H9 (cell line): ENCODE data around the gene ANGPT4. TPM values are rescaled to one million over a fixed set of nuclear protein-coding genes. Genes with fewer than 3 reads are reported as not detected.

Experiments used
- DNase-seq: peaks from one replicate; pipeline ENCODE4 v3.0.0-alpha.2; 2017
- H2AFZ ChIP-seq: one replicate; pipeline ENCODE4 v1.6.1; 2013; ENCODE audit warnings: mild to moderate bottlenecking, low read length, control low read depth, moderate library complexity
- H2AK5ac ChIP-seq: 2 replicates; pipeline ENCODE4 v1.6.1; 2013; ENCODE audit warnings: low read length, control low read depth, mixed read lengths; ENCODE audit not compliant: insufficient read length
- H2BK120ac ChIP-seq: one replicate; pipeline ENCODE4 v1.6.1; 2013; ENCODE audit warnings: low read depth, mild to moderate bottlenecking, low read length, control low read depth, inconsistent platforms; ENCODE audit not compliant: poor library complexity, severe bottlenecking
- H2BK12ac ChIP-seq: 2 replicates; pipeline ENCODE4 v1.6.1; 2013; ENCODE audit warnings: low read length, control low read depth, mixed read lengths, low read depth; ENCODE audit not compliant: insufficient read length
- H2BK15ac ChIP-seq: 2 replicates; pipeline ENCODE4 v1.6.1; 2013; ENCODE audit warnings: low read depth, low read length, control low read depth
- H2BK20ac ChIP-seq: one replicate; pipeline ENCODE4 v1.6.1; 2013; ENCODE audit warnings: low read depth, mild to moderate bottlenecking, low read length, control low read depth, inconsistent platforms; ENCODE audit not compliant: poor library complexity, severe bottlenecking
- H2BK5ac ChIP-seq: 2 replicates; pipeline ENCODE4 v1.6.1; 2013; ENCODE audit warnings: low read length, control low read depth, mixed read lengths; ENCODE audit not compliant: insufficient read length
- H3K14ac ChIP-seq: 2 replicates; pipeline ENCODE4 v1.6.1; 2013; ENCODE audit warnings: low read length, control low read depth; ENCODE audit not compliant: insufficient read depth
- H3K18ac ChIP-seq: 2 replicates; pipeline ENCODE4 v1.6.1; 2013; ENCODE audit warnings: low read depth, mild to moderate bottlenecking, mixed read lengths, low read length, control low read depth; ENCODE audit not compliant: insufficient read length
- H3K23ac ChIP-seq: 2 replicates; pipeline ENCODE4 v1.6.1; 2013; ENCODE audit warnings: low read length, control low read depth, mixed read lengths, low read depth; ENCODE audit not compliant: insufficient read length
- H3K23me2 ChIP-seq: 2 replicates; pipeline ENCODE4 v1.6.1; 2013; ENCODE audit warnings: low read depth, mild to moderate bottlenecking, mixed read lengths, low read length, control low read depth; ENCODE audit not compliant: insufficient read length, poor library complexity, severe bottlenecking
- H3K27ac ChIP-seq: 2 replicates; pipeline ENCODE4 v1.5.1; 2013; ENCODE audit warnings: low read length, control low read depth, mixed read lengths, low read depth; ENCODE audit not compliant: insufficient read length
- H3K27me3 ChIP-seq: 2 replicates; pipeline ENCODE4 v1.6.1; 2013; ENCODE audit warnings: low read length, control low read depth, inconsistent platforms; ENCODE audit not compliant: insufficient read depth
- H3K4ac ChIP-seq: 2 replicates; pipeline ENCODE4 v1.6.1; 2013; ENCODE audit warnings: low read depth, mild to moderate bottlenecking, control low read depth, inconsistent platforms, low read length, moderate library complexity
- H3K4me1 ChIP-seq: 2 replicates; pipeline ENCODE4 v1.6.1; 2013; ENCODE audit warnings: low read length, control low read depth, inconsistent platforms; ENCODE audit not compliant: insufficient read depth
- H3K4me2 ChIP-seq: 2 replicates; pipeline ENCODE4 v1.6.1; 2013; ENCODE audit warnings: low read length, control low read depth, mixed read lengths; ENCODE audit not compliant: insufficient read length, insufficient read depth
- H3K56ac ChIP-seq: 2 replicates; pipeline ENCODE4 v1.6.1; 2013; ENCODE audit warnings: low read depth, mild to moderate bottlenecking, mixed read lengths, low read length, control low read depth; ENCODE audit not compliant: insufficient read length
- H3K79me1 ChIP-seq: 2 replicates; pipeline ENCODE4 v1.6.1; 2013; ENCODE audit warnings: low read depth, mild to moderate bottlenecking, moderate library complexity, low read length, control low read depth, inconsistent platforms; ENCODE audit not compliant: insufficient read depth, poor library complexity, severe bottlenecking
- H3K79me2 ChIP-seq: 2 replicates; pipeline ENCODE4 v1.6.1; 2013; ENCODE audit warnings: low read length, control low read depth, inconsistent platforms; ENCODE audit not compliant: insufficient read depth
- H3K9ac ChIP-seq: 2 replicates; pipeline ENCODE4 v1.6.1; 2013; ENCODE audit warnings: low read length, control low read depth, mixed read lengths; ENCODE audit not compliant: insufficient read length; ENCODE audit errors: extremely low read depth
- H3K9me3 ChIP-seq: one replicate; pipeline ENCODE4 v1.6.1; 2013; ENCODE audit warnings: low read depth, low read length, inconsistent platforms; ENCODE audit not compliant: control insufficient read depth
- H3T11ph ChIP-seq: one replicate; pipeline ENCODE4 v1.6.1; 2013; ENCODE audit warnings: mild to moderate bottlenecking, low read length, control low read depth, inconsistent platforms
- H4K20me1 ChIP-seq: one replicate; pipeline ENCODE4 v1.6.1; 2013; ENCODE audit not compliant: control insufficient read depth, insufficient read length, insufficient read depth
- H4K5ac ChIP-seq: 2 replicates; pipeline ENCODE4 v1.6.1; 2013; ENCODE audit warnings: low read depth, mild to moderate bottlenecking, mixed read lengths, low read length, control low read depth; ENCODE audit not compliant: insufficient read length
- H4K8ac ChIP-seq: replicated peaks from 2 replicates; pipeline ENCODE4 v1.6.1; 2013; ENCODE audit warnings: low read length, control low read depth, mixed read lengths, low read depth; ENCODE audit not compliant: insufficient read length
- H4K91ac ChIP-seq: 2 replicates; pipeline ENCODE4 v1.6.1; 2013; ENCODE audit warnings: low read depth, mild to moderate bottlenecking, moderate library complexity, mixed read lengths, low read length, control low read depth; ENCODE audit not compliant: insufficient read length
- H3K27ac Mint-ChIP-seq, 3 experiments: 2 replicates in 2 of 3; 3 replicates in 1 of 3; pipeline ENCODE4 v1.8.0; 2020 to 2021; ENCODE audit warnings: mixed read lengths in 3 of 3, mild to moderate bottlenecking in 1 of 3, moderate library complexity in 1 of 3
- H3K27me3 Mint-ChIP-seq: 2 replicates; pipeline ENCODE4 v1.8.0; 2021; ENCODE audit warnings: low read depth, mild to moderate bottlenecking, moderate library complexity, mixed read lengths
- H3K36me3 Mint-ChIP-seq, 3 experiments: 2 replicates in 2 of 3; 3 replicates in 1 of 3; pipeline ENCODE4 v1.8.0; 2020 to 2021; ENCODE audit warnings: low read depth in 3 of 3, mixed read lengths in 3 of 3; ENCODE audit not compliant: insufficient read depth in 1 of 3
- H3K4me1 Mint-ChIP-seq, 2 experiments: 2 replicates each; pipeline ENCODE4 v1.8.0; 2020; ENCODE audit warnings: mixed read lengths in 2 of 2
- H3K4me3 Mint-ChIP-seq, 2 experiments: 2 replicates in 1 of 2; 3 replicates in 1 of 2; pipeline ENCODE4 v1.8.0; 2020 to 2021; ENCODE audit warnings: mild to moderate bottlenecking in 2 of 2, mixed read lengths in 2 of 2, moderate library complexity in 1 of 2
- H3K9me3 Mint-ChIP-seq, 2 experiments: 2 replicates in 1 of 2; 3 replicates in 1 of 2; pipeline ENCODE4 v1.8.0; 2020; ENCODE audit warnings: mild to moderate bottlenecking in 2 of 2, mixed read lengths in 2 of 2, moderate library complexity in 1 of 2
- CTCF ChIP-seq: fragments of 200-600 bp; sonication (generic); conservative IDR thresholded peaks from 3 replicates; pipeline ENCODE4 v1.8.0; 2021; ENCODE audit warnings: antibody characterized with exemption, mild to moderate bottlenecking
- WGBS: extraction: QIAGEN DNeasy Blood & Tissue Kit; methylation state at CpG from one replicate; pipeline ENCODE4 v1.1.7; 2013; ENCODE audit warnings: missing lambda C conversion rate, low lambda C conversion rate, mixed read lengths; ENCODE audit not compliant: insufficient read length; ENCODE audit errors: extremely low coverage; 5-methylcytosine and 5-hydroxymethylcytosine counted together
- total RNA-seq: library from RNA; stranded (reverse); gene quantifications from 2 replicates; pipeline ENCODE4 v1.2.1, GENCODE V29; 2021

The ANGPT4 gene
- total RNA-seq, 1 experiment from 2014 or later: 0.11 TPM

GRCh38 chr20:952196-952795 lies 36.2 kb upstream of the ANGPT4 start:
- Histone ChIP-seq H3K23me2 (no peaks in the 10 kb centered on the region), H3K4me1 (no peaks in the 10 kb centered on the region), H4K5ac (no peak overlapping the region), H3K4me2 (no peak overlapping the region), H2AK5ac (no peak overlapping the region), H2BK12ac (no peak overlapping the region), H3K56ac (no peak overlapping the region), H3K9ac (no peak overlapping the region), H3K79me1 (no peaks in the 10 kb centered on the region), H4K8ac (no peak overlapping the region), H3K18ac (no peak overlapping the region), H3K14ac (no peak overlapping the region), H3K27ac (no peak overlapping the region), H2AFZ (no peak overlapping the region), H3K79me2 (no peaks in the 10 kb centered on the region), H3T11ph (no peak overlapping the region), H2BK120ac (no peak overlapping the region), H2BK20ac (no peak overlapping the region), H2BK15ac (no peak overlapping the region), H3K23ac (no peak overlapping the region), H2BK5ac (no peak overlapping the region), H4K91ac (no peak overlapping the region), H3K4ac (no peak overlapping the region), H3K27me3 (no peaks in the 10 kb centered on the region), H3K9me3 (no peaks in the 10 kb centered on the region), H4K20me1 (no peaks in the 10 kb centered on the region)
- DNase-seq: no peak
- Mint-ChIP-seq H3K4me3 (no peak overlapping the region), H3K36me3 (no peaks in the 10 kb centered on the region), H3K27me3 (peaks cover 15% of the 10 kb centered on the region), H3K4me1 (peaks cover 0 to 12% of the 10 kb centered on the region in 2 experiments), H3K27ac (no peak overlapping the region), H3K9me3 (no peaks in the 10 kb centered on the region)
- no peak for TF ChIP-seq CTCF
- WGBS: no CpG with 5 or more reads among the region's 8 CpGs
